ENCODE results near the gene MTARC2.

Gene MTARC2

DNA sequence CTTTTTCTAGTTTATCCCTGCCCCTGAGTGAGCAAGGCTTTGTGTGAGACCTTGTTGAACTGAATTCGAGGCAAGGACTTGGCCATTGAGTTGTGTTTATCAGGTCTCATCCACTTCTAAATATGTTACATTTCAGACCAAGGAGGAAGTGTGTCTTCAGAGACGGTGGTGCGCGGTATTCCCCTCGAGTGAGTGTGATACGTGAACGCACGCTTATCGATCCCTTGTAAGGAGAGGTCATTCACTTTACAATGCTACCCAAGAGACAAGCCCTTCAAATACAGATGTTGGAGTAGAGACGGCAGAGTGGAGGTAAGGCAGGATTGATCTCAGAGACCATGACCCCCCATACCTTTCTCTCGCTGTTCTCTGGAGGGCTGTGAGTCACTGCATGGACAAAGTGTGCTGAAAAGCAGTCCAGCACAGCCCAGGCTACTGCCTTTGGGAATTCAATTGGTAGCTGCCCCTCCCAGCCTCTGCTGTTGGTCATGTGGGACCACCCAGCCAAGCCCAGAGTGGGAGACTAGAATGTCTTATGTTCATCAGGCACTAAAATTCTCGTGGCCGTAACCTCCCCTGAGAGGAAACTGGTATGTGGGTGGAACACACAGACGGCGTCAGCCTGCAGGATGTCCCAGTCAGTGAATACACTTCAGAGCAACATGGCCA lies 22.3 kb downstream of the MTARC2 start:
- no peak for DNase-seq (ENCODE audit: low spot score)

GRCh38 chr1:220772846-220773245 lies 24.7 kb downstream of the MTARC2 start:
- DNase-seq (ENCODE audit: low spot score), result no peak

DNA sequence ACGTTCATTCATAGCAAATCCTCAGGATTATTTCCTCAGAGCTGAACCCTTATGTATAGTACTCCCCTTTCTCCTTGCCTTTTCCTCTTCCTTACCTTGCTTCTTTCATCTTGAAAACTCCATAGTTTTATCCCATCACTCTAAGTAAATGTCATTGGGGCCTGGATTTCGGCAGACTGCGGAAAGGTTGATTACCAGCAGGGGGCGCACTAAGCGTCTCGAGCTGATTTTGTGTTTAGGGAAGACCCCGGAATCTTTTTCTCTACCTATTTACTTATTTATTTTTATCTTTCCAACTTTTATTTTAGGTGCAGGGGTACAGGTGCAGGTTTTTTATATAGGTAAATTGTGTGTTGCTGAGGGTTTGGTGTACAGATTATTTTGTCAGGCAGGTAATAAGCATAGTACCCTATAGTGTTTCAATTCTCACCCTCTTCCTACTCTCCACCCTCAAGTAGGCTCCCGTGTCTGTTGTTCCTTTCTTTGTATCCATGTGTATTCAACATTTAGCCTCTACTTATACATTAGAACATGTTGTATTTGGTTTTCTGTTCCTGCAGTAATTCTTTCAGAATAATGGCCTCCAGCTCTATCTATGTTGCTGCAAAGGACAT lies 27.2 kb downstream of the MTARC2 start:
- DNase-seq (ENCODE audit: low spot score), result peak; percentile 72

DNA sequence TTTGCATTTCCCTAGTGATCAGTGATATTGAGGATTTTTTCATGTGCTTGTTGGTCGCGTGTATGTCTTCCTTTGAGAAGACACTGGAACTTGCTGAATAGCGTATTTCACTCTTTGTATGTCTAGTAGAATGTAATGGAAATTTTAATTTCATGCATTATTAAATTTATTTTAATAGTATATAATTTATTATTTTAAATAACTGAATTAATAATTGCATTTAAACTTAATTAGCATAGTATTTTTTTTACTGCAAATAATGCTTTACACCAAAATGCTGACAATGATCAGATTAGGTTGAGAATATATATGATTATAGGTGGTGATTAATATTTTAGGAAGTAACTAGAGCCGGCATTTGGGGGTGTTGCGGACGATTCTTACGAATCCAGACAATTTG lies 28.1 kb downstream of the MTARC2 start:
- no peak for DNase-seq (ENCODE audit: low spot score)

- DNase-seq (ENCODE audit: low spot score), result peak; percentile 93
Measured at GRCh38 chr1:220776720-220777326, 28.7 kb downstream of the MTARC2 start.

GRCh38 chr1:220783453-220783852 lies 35.3 kb downstream of the MTARC2 start:
- no peak for DNase-seq (ENCODE audit: low spot score)

DNA sequence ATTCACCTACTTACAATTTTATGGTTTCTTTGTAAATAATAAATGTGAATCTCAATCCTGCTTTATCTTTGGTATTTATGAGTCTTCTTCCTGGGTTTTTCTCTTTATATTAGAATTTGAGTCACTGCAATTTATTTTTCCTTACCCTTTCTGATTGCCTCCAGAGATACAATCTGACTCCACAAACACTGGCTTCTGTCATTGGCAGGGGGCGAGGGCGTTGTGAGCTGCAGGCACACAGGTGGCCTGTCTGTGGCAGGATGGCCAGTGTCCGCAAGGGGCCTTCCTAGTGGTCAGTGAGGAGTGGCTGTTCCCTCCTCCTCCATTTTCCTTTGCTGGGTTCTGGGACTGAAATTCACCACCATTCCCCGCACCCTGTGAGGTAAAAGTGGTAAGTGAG lies 36.6 kb downstream of the MTARC2 start:
- no peak for DNase-seq (ENCODE audit: low spot score)

DNA sequence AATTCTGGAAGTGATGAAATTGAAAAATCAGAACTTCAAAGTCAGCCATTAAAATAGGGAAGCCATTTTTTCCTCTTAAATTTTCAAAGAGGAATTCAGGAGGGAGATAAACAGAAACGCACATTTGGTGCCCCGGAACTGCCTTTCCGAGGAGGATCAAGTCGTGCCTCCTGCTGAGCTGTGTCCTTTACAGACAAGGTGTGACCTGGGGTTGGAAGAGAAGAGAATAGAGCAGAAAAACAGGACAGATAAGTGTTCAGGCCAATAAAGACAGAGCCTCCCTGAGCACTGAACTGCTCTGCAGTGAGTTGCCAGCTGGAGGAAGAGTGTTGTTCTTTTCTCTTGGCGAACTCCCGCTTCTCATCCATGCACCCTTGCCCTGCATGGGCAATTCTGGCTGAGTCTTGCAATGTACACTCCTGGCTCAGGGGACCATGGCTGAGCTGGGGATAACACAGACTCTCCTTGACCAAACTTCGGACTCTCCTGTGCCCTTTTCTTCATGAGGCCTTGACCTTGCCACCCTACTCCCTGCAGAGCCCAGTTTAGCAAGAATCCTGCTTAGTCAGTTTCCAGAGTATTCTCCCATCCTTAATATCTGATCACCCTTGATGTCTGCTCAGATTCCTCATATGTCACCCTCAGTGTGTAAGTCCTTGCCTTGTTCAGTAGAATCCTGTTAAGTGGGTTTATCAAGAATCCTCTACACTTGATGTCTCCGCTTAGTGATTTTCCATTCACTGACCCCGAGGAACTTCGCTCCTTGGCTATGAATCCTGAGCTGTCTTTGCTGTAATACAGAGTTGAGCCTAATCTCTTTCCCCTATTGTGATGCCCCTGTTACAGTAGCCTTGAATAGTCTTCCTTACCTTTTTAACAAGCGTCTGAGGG lies 37.3 kb downstream of the MTARC2 start:
- DNase-seq (ENCODE audit: low spot score), result no peak

DNA sequence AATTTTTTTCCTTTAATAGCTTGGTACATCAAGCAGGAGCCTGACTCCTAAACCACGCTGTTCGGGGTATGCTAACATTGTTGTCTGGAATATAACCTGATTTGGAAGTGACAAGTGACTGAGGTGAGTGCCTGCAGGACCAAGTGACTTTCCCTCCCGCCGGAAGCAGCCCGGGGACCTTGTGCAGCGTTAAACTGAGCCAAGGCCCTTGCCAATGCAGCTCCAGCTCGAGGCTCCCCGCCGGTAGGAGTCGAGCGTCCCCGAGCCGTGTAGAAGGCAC lies 37.9 kb downstream of the MTARC2 start:
- DNase-seq (ENCODE audit: low spot score), result no peak

GRCh38 chr1:220786337-220787068 lies 38.4 kb downstream of the MTARC2 start, which contains the start of gene MTARC1:
MTARC1 (plus strand) TSS chr1:220786913; CDS start chr1:220786945, 32 bp downstream.
- peak; percentile 47 for DNase-seq (ENCODE audit: low spot score)

DNA sequence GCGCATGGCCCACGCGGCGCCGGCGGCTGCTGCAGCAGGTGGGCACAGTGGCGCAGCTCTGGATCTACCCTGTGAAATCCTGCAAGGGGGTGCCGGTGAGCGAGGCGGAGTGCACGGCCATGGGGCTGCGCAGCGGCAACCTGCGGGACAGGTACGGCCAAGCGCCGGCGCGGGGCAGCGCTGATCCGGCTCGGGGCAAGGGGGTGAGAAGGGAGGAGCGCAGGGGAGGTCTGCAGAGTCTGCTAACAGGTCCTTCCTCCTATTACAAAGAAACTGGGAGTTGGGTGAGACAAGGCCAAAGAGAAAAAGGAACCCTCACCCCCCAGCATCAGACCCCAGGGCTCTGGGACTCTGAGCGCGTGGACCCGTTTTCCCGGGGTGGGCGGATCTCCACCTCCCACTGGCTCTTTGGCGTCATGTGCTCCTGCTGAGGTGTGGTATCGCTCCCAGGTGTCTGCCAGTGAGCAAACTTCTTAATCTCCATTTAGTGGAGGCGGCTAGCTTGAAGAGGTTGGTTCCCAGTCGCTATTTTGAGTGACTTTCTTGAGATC lies 39.0 kb downstream of the MTARC2 start:
- no peak for DNase-seq (ENCODE audit: low spot score)

GRCh38 chr1:220788900-220789299 lies 40.8 kb downstream of the MTARC2 start:
- DNase-seq (ENCODE audit: low spot score), result no peak

GRCh38 chr1:220789532-220790147 lies 41.5 kb downstream of the MTARC2 start:
- no peak for DNase-seq (ENCODE audit: low spot score)

DNA sequence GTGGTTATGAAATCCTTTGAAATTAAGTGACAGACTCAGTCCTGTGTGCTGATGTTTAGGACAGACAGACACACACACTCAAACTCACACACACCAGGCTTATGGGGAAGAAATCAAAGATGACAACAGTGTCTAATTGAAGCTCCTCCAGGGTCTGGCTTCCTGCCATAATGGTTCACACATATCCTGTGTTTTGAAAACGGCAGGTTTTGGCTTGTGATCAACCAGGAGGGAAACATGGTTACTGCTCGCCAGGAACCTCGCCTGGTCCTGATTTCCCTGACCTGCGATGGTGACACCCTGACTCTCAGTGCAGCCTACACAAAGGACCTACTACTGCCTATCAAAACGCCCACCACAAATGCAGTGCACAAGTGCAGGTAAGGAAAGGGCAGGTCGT lies 43.2 kb downstream of the MTARC2 start:
- DNase-seq (ENCODE audit: low spot score), result no peak

DNA sequence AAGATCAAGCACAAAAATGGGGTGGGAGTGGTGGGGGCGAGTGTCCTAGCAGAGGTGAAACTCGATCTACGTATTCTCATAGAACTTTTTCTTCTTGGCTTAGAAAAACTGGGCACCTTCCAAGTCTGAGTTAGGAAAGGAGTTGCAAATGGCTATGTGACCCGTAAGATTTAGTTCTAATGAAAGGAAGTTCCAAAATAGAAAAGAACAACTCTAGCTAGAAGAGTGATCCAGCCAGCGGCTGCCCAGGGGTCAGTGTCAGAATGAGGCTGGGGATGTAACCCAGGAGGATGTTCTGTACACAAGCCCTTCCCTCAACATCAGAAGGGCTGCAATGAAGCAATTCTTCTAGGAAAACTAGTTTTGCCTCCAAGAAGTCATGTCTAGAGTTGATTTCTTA lies 43.8 kb downstream of the MTARC2 start:
- DNase-seq (ENCODE audit: low spot score), result no peak

- no peak for DNase-seq (ENCODE audit: low spot score)
Measured at GRCh38 chr1:220796530-220796929, 48.4 kb downstream of the MTARC2 start.

- no peak for DNase-seq (ENCODE audit: low spot score)
Measured at GRCh38 chr1:220797044-220797443, 48.9 kb downstream of the MTARC2 start.

- no peak for DNase-seq (ENCODE audit: low spot score)
Measured at GRCh38 chr1:220797553-220797952, 49.4 kb downstream of the MTARC2 start.

DNA sequence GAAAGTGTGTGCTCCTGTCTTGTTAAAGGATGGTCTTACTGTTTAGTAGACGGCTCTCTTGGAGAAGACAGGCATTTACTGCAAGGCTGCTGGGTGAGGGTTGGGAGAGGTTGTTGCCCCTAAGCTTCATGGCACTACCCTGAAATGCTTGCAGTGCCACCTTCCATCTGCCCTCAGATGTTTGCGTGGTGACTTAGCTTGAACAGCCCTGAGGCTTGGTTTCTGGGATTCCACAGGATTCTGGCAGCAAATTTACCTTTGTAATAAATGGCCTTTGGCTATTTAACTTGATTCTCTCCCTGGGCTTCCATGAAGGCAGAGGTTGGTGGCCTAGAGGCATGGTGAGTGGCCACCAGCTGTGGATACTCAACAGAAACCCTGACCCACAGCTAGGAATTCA lies 50.2 kb downstream of the MTARC2 start:
- no peak for DNase-seq (ENCODE audit: low spot score)

GRCh38 chr1:220800262-220800661 lies 52.1 kb downstream of the MTARC2 start:
- DNase-seq (ENCODE audit: low spot score), result no peak

Data from D341Med (cell line).